Ascending aorta (tissue), 2 donors: Measurements from ENCODE around the gene MEGF11. TPM values are rescaled to one million over a fixed set of nuclear protein-coding genes. Genes with fewer than 3 reads are reported as not detected.

Experiments used
- DNase-seq, 2 donors: peaks; one replicate each; pipeline ENCODE4 v3.0.0-alpha.2; 2019; ENCODE audit warnings: low spot score in 2 of 2
- H3K27ac ChIP-seq, 2 donors: fragments of 200-600 bp; sonication (generic); one replicate each; pipeline ENCODE4 v1.5.1; 2016 to 2017; ENCODE audit warnings: mild to moderate bottlenecking in 1 of 2
- H3K27me3 ChIP-seq: fragments of 200-600 bp; sonication (generic); one replicate; pipeline ENCODE4 v1.5.1; 2017
- H3K36me3 ChIP-seq, 2 donors: fragments of 200-600 bp; sonication (generic); one replicate each; pipeline ENCODE4 v1.5.1; 2016
- H3K4me1 ChIP-seq, 2 donors: fragments of 200-600 bp; sonication (generic); one replicate each; pipeline ENCODE4 v1.5.1; 2016 to 2017; ENCODE audit warnings: mild to moderate bottlenecking in 1 of 2
- H3K4me3 ChIP-seq, 2 donors: fragments of 200-600 bp; sonication (generic); one replicate each; pipeline ENCODE4 v1.5.1; 2016 to 2017; ENCODE audit warnings: mild to moderate bottlenecking in 1 of 2
- H3K9me3 ChIP-seq, 2 donors: fragments of 200-600 bp; sonication (generic); one replicate each; pipeline ENCODE4 v1.5.1; 2016
- intact Hi-C: fragments of 100-400 bp; cut with DNase I; formaldehyde crosslinking; loops from one replicate; pipeline ENCODE4 v1.15.1; 2023
- total RNA-seq: library from RNA; depleted of rRNA; stranded (reverse); fragments of >200 nt; gene quantifications from one replicate; pipeline ENCODE4 v1.1.0, GENCODE V29; 2016
- TF ChIP-seq, protein P1 (sequence below), 3 experiments: fragments of 200-600 bp in 2 of 3; fragments of 450-650 bp in 1 of 3; sonication (generic) in 2 of 3; IDR thresholded peaks; one replicate each; pipeline ENCODE4 v1.5.1; 2016 to 2019; ENCODE audit warnings: antibody characterized with exemption in 3 of 3, mild to moderate bottlenecking in 1 of 3, moderate library complexity in 1 of 3

Gene MEGF11
- total RNA-seq, 1 donor from 2014 or later, result not detected

DNA sequence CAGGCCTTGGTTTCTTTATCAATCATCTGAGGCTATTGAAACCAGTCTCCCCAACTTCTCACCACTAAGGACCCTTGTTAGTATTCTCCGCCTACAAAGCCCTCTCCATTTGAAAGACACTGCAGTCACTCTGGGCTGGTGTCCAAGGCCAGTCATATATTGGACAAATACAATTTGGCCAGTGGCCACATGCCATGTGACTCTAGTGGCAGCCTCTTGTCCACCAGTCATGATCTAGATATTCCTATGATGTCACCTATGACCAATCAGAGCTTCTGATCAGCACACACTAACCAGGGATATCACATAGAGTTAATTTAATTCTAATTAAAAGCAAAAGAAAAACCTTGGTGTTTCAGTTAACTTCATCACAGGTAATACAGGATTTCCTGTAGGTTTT, 316.1 kb downstream of the MEGF11 start:
- intact Hi-C loops, result no loop called here

DNA sequence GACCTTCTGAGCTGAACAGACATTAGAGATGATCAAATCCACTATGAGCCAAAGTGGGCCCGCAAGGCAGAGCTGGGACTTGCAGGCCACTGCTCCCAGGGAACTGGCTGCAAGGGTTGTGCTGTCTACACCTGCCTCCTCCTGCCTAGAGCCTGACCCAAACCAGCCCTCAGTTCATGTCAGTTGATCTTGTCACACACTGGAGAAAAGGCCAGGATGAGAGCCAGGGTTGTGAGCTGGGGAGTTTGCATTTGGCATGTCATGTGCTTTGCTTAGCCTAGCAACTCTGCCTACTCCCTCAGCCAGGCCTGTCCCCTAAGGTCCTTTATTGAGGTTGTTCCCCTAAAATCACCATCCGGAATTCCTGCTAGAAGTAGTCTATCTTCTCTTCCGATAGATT, 316.5 kb downstream of the MEGF11 start:
- no peaks in the 10 kb centered on the region for H3K36me3 ChIP-seq
- TF ChIP-seq, protein P1, sequence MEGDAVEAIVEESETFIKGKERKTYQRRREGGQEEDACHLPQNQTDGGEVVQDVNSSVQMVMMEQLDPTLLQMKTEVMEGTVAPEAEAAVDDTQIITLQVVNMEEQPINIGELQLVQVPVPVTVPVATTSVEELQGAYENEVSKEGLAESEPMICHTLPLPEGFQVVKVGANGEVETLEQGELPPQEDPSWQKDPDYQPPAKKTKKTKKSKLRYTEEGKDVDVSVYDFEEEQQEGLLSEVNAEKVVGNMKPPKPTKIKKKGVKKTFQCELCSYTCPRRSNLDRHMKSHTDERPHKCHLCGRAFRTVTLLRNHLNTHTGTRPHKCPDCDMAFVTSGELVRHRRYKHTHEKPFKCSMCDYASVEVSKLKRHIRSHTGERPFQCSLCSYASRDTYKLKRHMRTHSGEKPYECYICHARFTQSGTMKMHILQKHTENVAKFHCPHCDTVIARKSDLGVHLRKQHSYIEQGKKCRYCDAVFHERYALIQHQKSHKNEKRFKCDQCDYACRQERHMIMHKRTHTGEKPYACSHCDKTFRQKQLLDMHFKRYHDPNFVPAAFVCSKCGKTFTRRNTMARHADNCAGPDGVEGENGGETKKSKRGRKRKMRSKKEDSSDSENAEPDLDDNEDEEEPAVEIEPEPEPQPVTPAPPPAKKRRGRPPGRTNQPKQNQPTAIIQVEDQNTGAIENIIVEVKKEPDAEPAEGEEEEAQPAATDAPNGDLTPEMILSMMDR (IDR thresholded peaks at IDR 0.05), result no peak
- no peak overlapping the region for H3K4me3 ChIP-seq
- no peaks in the 10 kb centered on the region for H3K9me3 ChIP-seq
- no peak overlapping the region for H3K27ac ChIP-seq
- no peaks in the 10 kb centered on the region for H3K4me1 ChIP-seq
- intact Hi-C loops, result no loop called here
- no peaks in the 10 kb centered on the region for H3K27me3 ChIP-seq
- DNase-seq, result no peak

More for the DNA sequence above, 316.1 kb downstream of the MEGF11 start:
- no peaks in the 10 kb centered on the region for H3K4me1 ChIP-seq
- DNase-seq, result no peak
- no peak overlapping the region for H3K27ac ChIP-seq
- no peaks in the 10 kb centered on the region for H3K27me3 ChIP-seq
- H3K36me3 ChIP-seq, result no peaks in the 10 kb centered on the region
- H3K4me3 ChIP-seq, result no peak overlapping the region
- TF ChIP-seq, protein P1 (IDR thresholded peaks at IDR 0.05), result no peak
- no peaks in the 10 kb centered on the region for H3K9me3 ChIP-seq

DNA sequence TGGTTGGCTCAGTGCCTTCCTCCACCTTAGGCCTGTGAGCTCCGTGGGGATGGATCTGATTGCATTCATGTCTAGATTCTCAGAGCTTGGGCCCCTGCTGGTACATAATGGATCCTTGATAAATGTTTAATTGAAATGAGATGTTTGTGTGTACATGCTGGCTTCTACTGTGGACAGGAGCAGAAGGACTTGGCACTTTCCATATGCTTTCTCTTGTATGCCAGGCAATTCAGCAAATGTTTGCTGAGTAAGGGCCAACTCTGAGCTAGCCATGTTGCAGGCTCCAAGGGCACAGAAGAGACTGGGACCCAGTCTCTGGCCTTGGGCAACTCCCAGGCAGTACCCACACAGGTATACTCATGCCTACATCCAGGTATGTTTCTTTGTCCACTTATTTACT, 317.3 kb downstream of the MEGF11 start:
- Histone ChIP-seq H3K4me3 (no peak overlapping the region), H3K27ac (no peak overlapping the region), H3K9me3 (no peaks in the 10 kb centered on the region), H3K4me1 (no peaks in the 10 kb centered on the region), H3K36me3 (no peaks in the 10 kb centered on the region), H3K27me3 (no peaks in the 10 kb centered on the region)
- no peak for DNase-seq
- intact Hi-C loops, result no loop called here
- TF ChIP-seq, protein P1 (IDR thresholded peaks at IDR 0.05), result no peak

DNA sequence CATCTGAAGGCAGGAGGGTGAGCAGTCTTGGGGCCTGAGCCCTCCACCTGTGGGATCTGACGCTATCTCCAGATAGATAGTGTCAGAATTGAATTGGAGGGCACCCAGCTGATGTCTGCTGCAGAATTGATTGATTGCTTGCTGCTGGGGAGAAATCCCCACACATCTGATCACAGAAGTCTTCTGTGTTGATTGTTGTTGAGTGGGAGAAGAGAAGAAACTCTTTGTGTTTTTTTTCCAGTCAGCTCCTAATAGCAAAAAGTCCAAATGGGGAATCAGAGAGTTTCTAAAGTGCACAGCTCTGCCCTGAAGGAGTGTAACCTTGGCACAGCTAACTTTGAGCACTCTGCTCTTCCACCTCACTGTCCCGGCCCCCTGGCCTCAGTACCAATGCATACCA, 318.2 kb downstream of the MEGF11 start:
- Histone ChIP-seq H3K27me3 (no peaks in the 10 kb centered on the region), H3K27ac (no peak overlapping the region), H3K4me3 (no peak overlapping the region), H3K36me3 (no peaks in the 10 kb centered on the region), H3K4me1 (no peaks in the 10 kb centered on the region), H3K9me3 (no peaks in the 10 kb centered on the region)
- intact Hi-C loops, result no loop called here
- TF ChIP-seq, protein P1 (IDR thresholded peaks at IDR 0.05), result no peak
- DNase-seq, result no peak

DNA sequence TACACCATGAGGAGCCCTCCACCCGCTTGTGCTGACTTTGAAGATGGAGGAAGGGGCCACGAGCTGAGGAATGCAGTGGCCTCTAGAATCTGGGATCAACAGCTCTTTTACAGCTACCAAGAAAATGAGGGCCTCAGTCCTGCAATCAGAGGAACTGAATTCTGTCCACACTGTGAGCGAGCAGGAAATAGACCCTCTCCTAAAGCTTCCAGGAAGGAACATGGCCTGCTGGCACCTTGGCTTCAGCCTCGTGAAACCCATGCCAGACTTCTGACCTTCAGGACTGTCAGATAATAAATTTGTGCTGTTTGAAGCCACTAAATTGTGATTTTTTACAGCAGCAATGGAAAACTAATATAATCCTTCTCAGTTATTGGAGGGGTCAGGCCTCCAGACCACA, 322.3 kb downstream of the MEGF11 start:
- DNase-seq, result no peak
- Histone ChIP-seq H3K27ac (no peak overlapping the region), H3K4me3 (no peak overlapping the region), H3K4me1 (no peaks in the 10 kb centered on the region), H3K36me3 (no peaks in the 10 kb centered on the region), H3K27me3 (no peaks in the 10 kb centered on the region), H3K9me3 (no peaks in the 10 kb centered on the region)
- intact Hi-C loops, result no loop called here
- TF ChIP-seq, protein P1 (IDR thresholded peaks at IDR 0.05), result no peak

DNA sequence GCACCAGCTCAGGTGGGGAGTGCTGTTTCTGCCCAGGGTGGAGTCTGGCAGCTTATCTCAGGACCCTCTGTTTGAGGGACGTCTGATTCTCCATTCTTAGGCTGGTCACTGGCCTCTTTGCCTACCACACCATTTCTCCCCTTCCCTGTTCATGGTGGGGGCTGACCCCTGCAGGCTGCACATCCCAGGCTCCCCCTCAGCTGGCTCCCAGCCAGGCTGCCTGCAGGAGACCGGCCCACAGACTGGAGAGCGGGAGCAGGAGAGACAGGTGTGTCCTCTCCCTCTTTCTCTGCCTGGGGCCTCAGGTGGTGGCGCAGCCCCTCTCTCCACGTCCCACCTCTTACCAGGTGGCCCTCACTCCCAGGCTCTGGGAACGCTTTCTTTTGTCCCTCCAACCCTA, 323.4 kb downstream of the MEGF11 start:
- no peak overlapping the region for H3K4me3 ChIP-seq
- H3K9me3 ChIP-seq, result no peaks in the 10 kb centered on the region
- H3K4me1 ChIP-seq, result no peaks in the 10 kb centered on the region
- DNase-seq, result no peak
- TF ChIP-seq, protein P1 (IDR thresholded peaks at IDR 0.05), result no peak
- no peaks in the 10 kb centered on the region for H3K36me3 ChIP-seq
- intact Hi-C loops, result no loop called here
- no peak overlapping the region for H3K27ac ChIP-seq
- no peaks in the 10 kb centered on the region for H3K27me3 ChIP-seq
